Karpas-422 (cell line): ENCODE data around the gene STXBP4. TPM values are rescaled to one million over a fixed set of nuclear protein-coding genes. Genes with fewer than 3 reads are reported as not detected.

Experiments used
- DNase-seq: peaks from one replicate; pipeline ENCODE4 v3.0.0-alpha.2; 2015
- H2AFZ ChIP-seq: fragments of 200-600 bp; sonication (generic); 2 replicates; pipeline ENCODE4 v1.6.1; 2014; ENCODE audit warnings: antibody characterized with exemption, low read length, mixed read lengths
- H3K27ac ChIP-seq: fragments of 200-600 bp; sonication (generic); 2 replicates; pipeline ENCODE4 v1.5.1; 2014; ENCODE audit warnings: mild to moderate bottlenecking, low read length, moderate library complexity
- H3K27me3 ChIP-seq: fragments of 200-600 bp; sonication (generic); 2 replicates; pipeline ENCODE4 v1.6.1; 2014; ENCODE audit warnings: low read length, mixed read lengths
- H3K36me3 ChIP-seq: fragments of 200-600 bp; sonication (generic); 2 replicates; pipeline ENCODE4 v1.6.1; 2014; ENCODE audit warnings: low read length, mixed read lengths; ENCODE audit not compliant: insufficient read depth
- H3K4me1 ChIP-seq: fragments of 200-600 bp; sonication (generic); 2 replicates; pipeline ENCODE4 v1.6.1; 2014; ENCODE audit warnings: mild to moderate bottlenecking, low read length, mixed read lengths
- H3K4me2 ChIP-seq: fragments of 200-600 bp; sonication (generic); 2 replicates; pipeline ENCODE4 v1.6.1; 2014; ENCODE audit warnings: low read length, low read depth, mild to moderate bottlenecking; ENCODE audit not compliant: poor library complexity, severe bottlenecking
- H3K4me3 ChIP-seq: fragments of 200-600 bp; sonication (generic); 2 replicates; pipeline ENCODE4 v1.5.1; 2014; ENCODE audit warnings: mild to moderate bottlenecking, antibody characterized with exemption, low read length, mixed read lengths
- H3K79me2 ChIP-seq: fragments of 200-600 bp; sonication (generic); 2 replicates; pipeline ENCODE4 v1.6.1; 2014; ENCODE audit warnings: mild to moderate bottlenecking, low read length, mixed read lengths
- H3K9ac ChIP-seq: fragments of 200-600 bp; sonication (generic); 2 replicates; pipeline ENCODE4 v1.6.0; 2014; ENCODE audit warnings: low read length
- H3K9me2 ChIP-seq: fragments of 200-600 bp; sonication (generic), shearing (Covaris generic); replicated peaks from 2 replicates; pipeline ENCODE4 v1.6.0; 2014; ENCODE audit warnings: mild to moderate bottlenecking, low read length, moderate library complexity; ENCODE audit not compliant: insufficient read depth
- H3K9me3 ChIP-seq: fragments of 300-700, 200-600 bp; sonication (generic); 2 replicates; pipeline ENCODE4 v1.6.1; 2014; ENCODE audit warnings: low read length, mixed read lengths
- H4K20me1 ChIP-seq: fragments of 200-600 bp; sonication (generic); 2 replicates; pipeline ENCODE4 v1.6.1; 2014; ENCODE audit warnings: mild to moderate bottlenecking, antibody characterized with exemption, low read length, low read depth; ENCODE audit not compliant: insufficient read depth
- total RNA-seq: library from RNA; depleted of rRNA; stranded (reverse); fragments of >200 nt; shearing (Covaris generic); gene quantifications from 2 replicates; pipeline ENCODE4 v1.2.3, GENCODE V29; 2014; ENCODE audit warnings: low replicate concordance

Gene STXBP4
- total RNA-seq, 1 experiment from 2014 or later, result 6.6 TPM

GRCh38 chr17:55117164-55117563, 148.6 kb downstream of the STXBP4 start:
- no peak overlapping the region for H2AFZ ChIP-seq
- H3K27ac ChIP-seq, result no peak overlapping the region
- no peaks in the 10 kb centered on the region for H4K20me1 ChIP-seq
- H3K9me2 ChIP-seq, result no peaks in the 10 kb centered on the region
- H3K4me3 ChIP-seq, result no peak overlapping the region
- H3K9ac ChIP-seq, result no peak overlapping the region
- H3K9me3 ChIP-seq, result no peaks in the 10 kb centered on the region
- no peak for DNase-seq
- no peak overlapping the region for H3K4me2 ChIP-seq
- H3K79me2 ChIP-seq, result no peaks in the 10 kb centered on the region
- no peaks in the 10 kb centered on the region for H3K36me3 ChIP-seq
- H3K27me3 ChIP-seq, result no peaks in the 10 kb centered on the region
- no peaks in the 10 kb centered on the region for H3K4me1 ChIP-seq

GRCh38 chr17:55120651-55121050, 152.1 kb downstream of the STXBP4 start:
- Histone ChIP-seq H3K36me3 (no peaks in the 10 kb centered on the region), H3K4me2 (no peak overlapping the region), H3K4me1 (no peaks in the 10 kb centered on the region), H3K27ac (no peak overlapping the region), H2AFZ (no peak overlapping the region), H3K79me2 (no peaks in the 10 kb centered on the region), H3K27me3 (no peaks in the 10 kb centered on the region), H3K4me3 (no peak overlapping the region), H4K20me1 (no peaks in the 10 kb centered on the region), H3K9ac (no peak overlapping the region), H3K9me3 (no peaks in the 10 kb centered on the region), H3K9me2 (no peaks in the 10 kb centered on the region)
- DNase-seq, result no peak

GRCh38 chr17:55121268-55121667, 152.7 kb downstream of the STXBP4 start:
- Histone ChIP-seq H4K20me1 (no peaks in the 10 kb centered on the region), H3K9me2 (no peaks in the 10 kb centered on the region), H3K4me1 (no peaks in the 10 kb centered on the region), H3K27me3 (no peaks in the 10 kb centered on the region), H3K9ac (no peak overlapping the region), H3K4me2 (no peak overlapping the region), H2AFZ (no peak overlapping the region), H3K79me2 (no peaks in the 10 kb centered on the region), H3K27ac (no peak overlapping the region), H3K4me3 (no peak overlapping the region), H3K9me3 (no peaks in the 10 kb centered on the region), H3K36me3 (no peaks in the 10 kb centered on the region)
- DNase-seq, result no peak

GRCh38 chr17:55122114-55122513, 153.5 kb downstream of the STXBP4 start:
- Histone ChIP-seq H3K36me3 (no peaks in the 10 kb centered on the region), H3K79me2 (no peaks in the 10 kb centered on the region), H3K9ac (no peak overlapping the region), H3K27ac (no peak overlapping the region), H3K9me3 (no peaks in the 10 kb centered on the region), H4K20me1 (no peaks in the 10 kb centered on the region), H3K4me3 (no peak overlapping the region), H3K27me3 (no peaks in the 10 kb centered on the region), H3K9me2 (no peaks in the 10 kb centered on the region), H3K4me1 (no peaks in the 10 kb centered on the region), H2AFZ (no peak overlapping the region), H3K4me2 (no peak overlapping the region)
- DNase-seq, result no peak

GRCh38 chr17:55124730-55125360, 156.3 kb downstream of the STXBP4 start:
- Histone ChIP-seq H3K27me3 (no peaks in the 10 kb centered on the region), H3K9me2 (no peaks in the 10 kb centered on the region), H2AFZ (no peak overlapping the region), H3K36me3 (no peaks in the 10 kb centered on the region), H3K9me3 (no peaks in the 10 kb centered on the region), H3K9ac (no peak overlapping the region), H3K4me3 (no peak overlapping the region), H4K20me1 (no peaks in the 10 kb centered on the region), H3K4me2 (no peak overlapping the region), H3K4me1 (no peaks in the 10 kb centered on the region), H3K27ac (no peak overlapping the region), H3K79me2 (no peaks in the 10 kb centered on the region)
- DNase-seq, result no peak

- no peak overlapping the region for H3K4me3 ChIP-seq
- H3K9me3 ChIP-seq, result no peaks in the 10 kb centered on the region
- H3K9me2 ChIP-seq, result no peaks in the 10 kb centered on the region
- DNase-seq, result no peak
- no peak overlapping the region for H2AFZ ChIP-seq
- no peaks in the 10 kb centered on the region for H3K27me3 ChIP-seq
- H3K79me2 ChIP-seq, result no peaks in the 10 kb centered on the region
- H3K4me1 ChIP-seq, result no peaks in the 10 kb centered on the region
- H3K36me3 ChIP-seq, result no peaks in the 10 kb centered on the region
- H4K20me1 ChIP-seq, result no peaks in the 10 kb centered on the region
- H3K9ac ChIP-seq, result no peak overlapping the region
- H3K4me2 ChIP-seq, result no peak overlapping the region
- H3K27ac ChIP-seq, result no peak overlapping the region
Measured at GRCh38 chr17:55133583-55133982, 165.0 kb downstream of the STXBP4 start.

- H3K9ac ChIP-seq, result no peak overlapping the region
- no peak overlapping the region for H2AFZ ChIP-seq
- H3K9me2 ChIP-seq, result no peaks in the 10 kb centered on the region
- no peaks in the 10 kb centered on the region for H4K20me1 ChIP-seq
- H3K4me2 ChIP-seq, result no peak overlapping the region
- H3K27me3 ChIP-seq, result no peaks in the 10 kb centered on the region
- no peak overlapping the region for H3K27ac ChIP-seq
- DNase-seq, result no peak
- H3K4me1 ChIP-seq, result no peaks in the 10 kb centered on the region
- no peak overlapping the region for H3K4me3 ChIP-seq
- H3K9me3 ChIP-seq, result no peaks in the 10 kb centered on the region
- H3K36me3 ChIP-seq, result no peaks in the 10 kb centered on the region
- no peaks in the 10 kb centered on the region for H3K79me2 ChIP-seq
Measured at GRCh38 chr17:55134486-55135157, 166.1 kb downstream of the STXBP4 start.

GRCh38 chr17:55140809-55141208, 172.2 kb downstream of the STXBP4 start:
- Histone ChIP-seq H3K4me3 (no peak overlapping the region), H3K9me3 (no peaks in the 10 kb centered on the region), H3K4me1 (no peaks in the 10 kb centered on the region), H2AFZ (no peak overlapping the region), H3K9ac (no peak overlapping the region), H3K27ac (no peak overlapping the region), H3K36me3 (no peaks in the 10 kb centered on the region), H3K79me2 (no peaks in the 10 kb centered on the region), H3K9me2 (no peaks in the 10 kb centered on the region), H3K27me3 (no peaks in the 10 kb centered on the region), H4K20me1 (no peaks in the 10 kb centered on the region), H3K4me2 (no peak overlapping the region)
- no peak for DNase-seq
